ENCODE results near the gene QRSL1.

DNA sequence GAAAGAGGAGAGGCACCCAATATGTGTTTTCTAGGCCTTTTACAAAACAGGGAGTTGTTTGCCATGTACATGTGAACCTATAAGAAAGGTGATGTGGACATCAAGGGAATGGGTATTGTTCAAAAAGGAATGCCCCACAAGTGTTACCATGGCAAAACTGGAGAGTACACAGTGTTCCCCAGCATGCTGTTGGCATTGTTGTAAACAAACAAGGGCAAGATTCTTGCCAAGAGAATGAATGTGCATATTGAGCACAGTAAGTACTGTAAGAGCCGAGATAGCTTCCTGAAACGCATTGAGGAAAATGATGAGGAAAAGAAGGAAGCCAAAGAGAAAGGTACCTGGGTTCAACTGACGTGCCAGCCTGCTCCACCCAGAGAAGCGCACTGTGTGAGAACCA lies 13.1 kb downstream of the QRSL1 start:
- TF ChIP-seq, protein P1, sequence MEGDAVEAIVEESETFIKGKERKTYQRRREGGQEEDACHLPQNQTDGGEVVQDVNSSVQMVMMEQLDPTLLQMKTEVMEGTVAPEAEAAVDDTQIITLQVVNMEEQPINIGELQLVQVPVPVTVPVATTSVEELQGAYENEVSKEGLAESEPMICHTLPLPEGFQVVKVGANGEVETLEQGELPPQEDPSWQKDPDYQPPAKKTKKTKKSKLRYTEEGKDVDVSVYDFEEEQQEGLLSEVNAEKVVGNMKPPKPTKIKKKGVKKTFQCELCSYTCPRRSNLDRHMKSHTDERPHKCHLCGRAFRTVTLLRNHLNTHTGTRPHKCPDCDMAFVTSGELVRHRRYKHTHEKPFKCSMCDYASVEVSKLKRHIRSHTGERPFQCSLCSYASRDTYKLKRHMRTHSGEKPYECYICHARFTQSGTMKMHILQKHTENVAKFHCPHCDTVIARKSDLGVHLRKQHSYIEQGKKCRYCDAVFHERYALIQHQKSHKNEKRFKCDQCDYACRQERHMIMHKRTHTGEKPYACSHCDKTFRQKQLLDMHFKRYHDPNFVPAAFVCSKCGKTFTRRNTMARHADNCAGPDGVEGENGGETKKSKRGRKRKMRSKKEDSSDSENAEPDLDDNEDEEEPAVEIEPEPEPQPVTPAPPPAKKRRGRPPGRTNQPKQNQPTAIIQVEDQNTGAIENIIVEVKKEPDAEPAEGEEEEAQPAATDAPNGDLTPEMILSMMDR (IDR thresholded peaks at IDR 0.05; ENCODE audit: extremely low read depth in 1 of 2, insufficient read depth in 1 of 2, low read depth in 1 of 2, low read length in 2 of 2) = no peak
- no peak for TF ChIP-seq MYC (IDR thresholded peaks at IDR 0.05; ENCODE audit: low read depth, low read length)
- no peak for TF ChIP-seq POLR2A (IDR thresholded peaks at IDR 0.05; ENCODE audit: low read depth, low read length)
- TF ChIP-seq, protein P2, sequence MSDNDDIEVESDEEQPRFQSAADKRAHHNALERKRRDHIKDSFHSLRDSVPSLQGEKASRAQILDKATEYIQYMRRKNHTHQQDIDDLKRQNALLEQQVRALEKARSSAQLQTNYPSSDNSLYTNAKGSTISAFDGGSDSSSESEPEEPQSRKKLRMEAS (IDR thresholded peaks at IDR 0.05; ENCODE audit: insufficient read depth, insufficient read length) = no peak
- no peak for TF ChIP-seq POLR2AphosphoS5 (IDR thresholded peaks at IDR 0.05; ENCODE audit: insufficient read depth, low read depth, low read length)
- no peak for TF ChIP-seq GATA2 (IDR thresholded peaks at IDR 0.05; ENCODE audit: insufficient read depth, insufficient read length, low read depth, low read length)
- TF ChIP-seq FOS (IDR thresholded peaks at IDR 0.05; ENCODE audit: borderline replicate concordance, insufficient read depth, low read length) = no peak
- no peak for TF ChIP-seq EZH2 (IDR thresholded peaks at IDR 0.05; ENCODE audit: borderline replicate concordance, low read depth, low read length, severe bottlenecking)

Measured in endothelial cell of umbilical vein (primary cell).